Stimulated activated CD8-positive, alpha-beta memory T cell treated with anti-CD3 and anti-CD28 coated beads, Interleukin-12 subunit alpha, Interleukin-12 subunit beta, amount 100 ng/mL, for 24 hours (primary cell): Measurements from ENCODE around the gene ADAMTS7.
A peak's percentile ranks its signal among the peaks of the same experiment; 100 is the strongest.
"Not testable (repeated sequence)": the region's sequence is repeated elsewhere in the genome, so short reads cannot be mapped to it uniquely, and the experiment has no call there.

Experiments
- DNase-seq: peaks from one replicate; pipeline ENCODE4 v3.0.0-alpha.2; 2020; ENCODE audit errors: extremely low read depth

The ADAMTS7 gene

GRCh38 chr15:78764340-78765153 is 46.7 kb downstream of the ADAMTS7 start:
- DNase-seq = not testable (repeated sequence)

DNA sequence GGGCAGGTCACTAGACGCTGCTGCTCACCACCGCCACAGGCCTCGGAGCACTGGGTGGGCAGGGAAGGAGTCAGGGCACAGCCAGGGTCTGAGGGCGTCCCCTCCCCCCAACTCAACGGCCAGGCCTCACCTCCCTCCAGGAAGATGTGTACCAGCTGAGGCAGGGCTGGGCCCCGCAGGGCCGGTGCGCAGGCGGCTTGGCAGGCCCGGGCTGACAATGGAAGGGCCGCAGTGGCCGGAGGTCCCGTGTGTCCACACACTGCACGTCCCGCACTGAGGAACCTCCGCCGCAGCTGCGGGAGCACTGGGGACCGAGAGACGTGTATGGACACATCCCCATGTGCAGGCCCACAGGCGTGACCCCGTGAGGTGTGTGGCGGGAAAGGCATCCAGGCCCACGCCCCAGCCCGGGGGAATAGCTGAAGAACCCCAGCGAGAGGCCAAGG is 47.4 kb downstream of the ADAMTS7 start:
- DNase-seq = no peak

DNA sequence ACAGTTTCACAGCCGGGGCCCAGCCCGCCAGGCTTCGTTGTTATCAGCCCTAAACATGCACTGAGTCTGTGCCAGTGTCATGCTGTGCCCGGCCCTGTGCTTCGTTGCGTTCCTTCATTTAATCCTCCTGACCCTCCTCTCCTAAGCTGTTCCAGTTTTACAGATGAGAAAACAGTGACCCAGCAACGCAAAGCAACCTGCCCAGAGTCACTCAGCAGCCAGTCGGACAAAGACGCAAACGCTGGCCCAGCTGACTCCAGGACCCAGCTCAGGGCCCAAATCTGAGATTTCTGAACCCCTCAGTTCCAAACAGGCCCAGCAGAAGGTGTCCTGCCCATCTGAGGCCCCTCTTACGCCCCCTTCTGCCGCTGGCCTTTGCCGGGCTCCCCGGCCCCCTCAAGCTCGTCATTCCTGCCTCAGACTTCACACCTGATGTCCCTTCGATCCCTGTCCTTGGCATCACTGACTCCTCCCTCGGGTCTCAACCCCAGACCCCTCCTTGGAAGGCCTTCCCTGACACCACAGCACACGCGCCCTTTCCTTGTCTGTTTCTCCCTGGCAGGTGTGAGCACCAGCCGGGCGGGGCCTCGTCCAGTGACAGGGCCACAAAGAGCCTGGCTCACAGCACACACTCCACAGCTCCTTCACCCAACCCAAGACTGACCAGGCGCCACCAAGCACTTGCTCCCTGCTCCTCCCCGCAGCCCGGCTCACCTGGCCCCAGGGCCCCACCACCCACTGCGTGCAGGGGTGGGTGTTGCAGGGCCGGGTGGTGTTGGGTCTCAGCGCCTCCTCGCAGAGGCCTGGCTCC is 48.1 kb downstream of the ADAMTS7 start:
- DNase-seq = no peak

DNA sequence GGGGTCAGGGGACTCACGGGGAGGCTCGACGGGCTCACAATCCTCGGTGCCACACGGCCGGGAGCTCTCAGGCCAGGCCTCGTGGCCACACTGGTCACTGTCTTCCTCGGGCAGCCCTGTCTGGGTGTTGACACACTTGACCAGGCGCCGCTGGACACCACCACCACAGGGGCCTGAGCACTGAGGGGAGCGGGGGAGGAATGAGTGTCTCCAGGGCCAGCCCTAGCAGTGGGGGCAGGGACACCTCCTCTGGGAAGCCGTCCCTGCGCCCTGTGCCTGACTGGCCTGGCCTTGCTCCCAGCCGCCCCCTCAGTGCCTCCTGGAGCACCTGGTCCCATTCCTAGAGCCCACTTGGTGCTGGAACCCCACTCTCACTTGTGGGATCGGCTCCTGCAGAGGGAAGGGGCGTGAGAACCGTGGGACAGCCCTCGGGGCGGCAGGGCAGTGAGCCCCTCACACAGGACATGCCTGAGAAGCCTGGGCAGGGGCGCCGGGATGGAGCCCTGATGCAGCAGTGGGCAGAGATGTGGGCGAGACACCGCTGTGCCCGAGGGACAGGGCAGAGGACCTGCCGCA is 48.8 kb downstream of the ADAMTS7 start:
- not testable (repeated sequence) for DNase-seq

GRCh38 chr15:78761891-78762385 is 49.3 kb downstream of the ADAMTS7 start:
- no peak for DNase-seq

DNA sequence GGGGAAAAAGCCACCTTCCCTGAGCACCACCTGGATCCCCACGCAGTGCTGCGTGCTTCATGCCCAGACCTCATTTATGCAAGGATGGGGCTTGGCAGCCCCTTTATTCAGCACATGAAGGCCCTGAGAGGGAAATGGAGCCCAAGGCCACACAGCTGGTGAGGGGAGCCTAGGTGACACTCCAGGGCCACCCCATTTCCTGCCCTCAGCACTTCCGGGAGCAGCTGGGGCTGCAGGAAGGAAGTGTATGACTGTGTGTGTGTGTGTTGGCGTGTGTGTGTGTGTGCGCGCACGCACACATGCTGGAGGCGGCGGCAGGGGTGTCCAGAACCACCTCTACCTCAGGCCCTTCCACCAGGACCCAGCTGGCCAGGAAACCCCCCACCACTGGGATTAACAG is 49.8 kb downstream of the ADAMTS7 start:
- DNase-seq = peak; percentile 45

- no peak for DNase-seq
Measured at GRCh38 chr15:78761020-78761419, 50.2 kb downstream of the ADAMTS7 start.

GRCh38 chr15:78760091-78760882 is 51.0 kb downstream of the ADAMTS7 start:
- not testable (repeated sequence) for DNase-seq

DNA sequence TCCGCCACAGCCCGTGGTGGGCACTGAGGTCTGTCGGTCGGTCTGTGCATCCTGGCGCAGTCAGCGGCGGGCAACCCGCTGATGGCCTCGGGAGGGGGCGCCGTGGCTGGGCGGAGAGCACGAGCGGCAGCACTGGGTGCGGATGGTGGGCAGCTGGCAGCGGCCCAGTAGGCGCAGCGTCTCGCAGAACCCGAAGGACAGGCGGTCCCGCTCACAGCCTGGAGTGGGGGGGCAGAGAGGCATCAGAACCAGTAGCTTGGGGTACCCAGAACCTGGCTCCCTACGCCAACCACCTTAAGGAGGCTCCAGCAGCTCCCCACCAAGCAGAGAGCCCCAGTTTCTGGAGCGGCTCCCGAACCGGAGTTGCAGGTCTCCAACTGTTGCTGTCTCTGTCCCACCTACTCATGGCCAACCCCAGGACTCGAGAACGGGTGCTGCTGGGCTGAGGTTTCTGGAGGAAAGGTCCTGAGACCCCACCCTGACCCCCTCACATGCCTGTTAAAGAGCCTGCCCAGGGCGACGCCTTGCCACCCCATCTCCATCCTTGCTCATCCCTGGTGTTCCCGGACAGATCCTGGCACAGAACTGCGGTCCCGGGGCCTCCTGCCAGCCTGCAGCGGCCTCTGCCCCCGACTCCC is 51.8 kb downstream of the ADAMTS7 start:
- DNase-seq = not testable (repeated sequence)

- DNase-seq = not testable (repeated sequence)
Measured at GRCh38 chr15:78758486-78759200, 52.6 kb downstream of the ADAMTS7 start.

DNA sequence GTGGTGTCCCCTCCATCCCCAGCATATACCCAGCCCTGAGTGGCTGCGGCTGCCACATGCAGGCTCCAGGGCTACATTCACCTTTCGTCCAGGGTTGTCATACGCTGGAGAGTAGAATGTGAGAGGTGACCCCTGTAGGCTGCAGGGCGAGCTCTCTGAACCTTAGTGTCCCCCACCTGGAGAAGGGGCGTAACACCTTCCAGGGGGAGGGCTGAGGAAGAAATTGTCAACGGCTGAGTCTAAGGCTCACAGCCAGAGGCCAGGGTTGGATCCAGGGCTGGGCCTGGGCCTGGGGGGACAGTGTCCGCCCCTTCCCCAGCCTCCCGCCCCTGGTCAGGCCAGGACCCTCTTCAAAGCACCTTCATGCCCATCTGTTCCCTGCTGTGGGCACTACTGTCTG is 53.2 kb downstream of the ADAMTS7 start:
- not testable (repeated sequence) for DNase-seq

- no peak for DNase-seq
Measured at GRCh38 chr15:78757636-78757905, 53.7 kb downstream of the ADAMTS7 start.

GRCh38 chr15:78756781-78757635 is 54.3 kb downstream of the ADAMTS7 start:
- not testable (repeated sequence) for DNase-seq

DNA sequence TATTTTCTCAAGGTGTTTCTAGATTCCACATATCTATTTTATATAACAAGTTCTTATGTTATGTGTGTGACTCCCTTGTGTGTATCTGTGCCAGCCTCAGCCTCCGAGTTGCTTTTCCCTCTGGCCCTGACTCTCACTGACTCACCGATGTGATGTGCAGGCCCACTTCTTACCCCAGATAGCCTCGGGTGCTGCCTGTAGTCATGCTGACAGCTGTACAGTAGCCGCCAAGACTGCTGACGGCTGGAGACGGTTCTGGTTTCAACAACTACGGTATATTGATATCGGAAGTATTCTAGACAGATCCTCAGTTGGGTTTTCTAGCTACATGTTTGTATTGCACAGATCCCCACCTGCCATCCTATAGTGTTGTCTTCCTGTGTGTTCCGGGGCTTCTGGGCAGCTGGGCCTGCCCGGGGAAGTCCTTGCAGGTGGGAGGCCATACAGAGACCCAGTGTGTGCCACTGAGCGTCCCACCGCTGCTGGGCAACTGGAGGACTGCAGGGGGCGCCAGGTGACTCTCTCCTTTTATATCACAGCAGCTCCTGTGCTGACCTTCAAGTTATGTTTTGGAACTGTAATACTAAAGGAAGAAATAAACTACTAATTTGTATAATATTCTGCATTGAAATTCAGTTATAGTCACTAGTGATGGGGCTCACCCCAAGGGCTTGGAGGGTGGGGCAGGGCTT is 55.2 kb downstream of the ADAMTS7 start:
- DNase-seq = not testable (repeated sequence)

GRCh38 chr15:78754637-78755280 is 56.5 kb downstream of the ADAMTS7 start:
- not testable (repeated sequence) for DNase-seq

GRCh38 chr15:78753751-78754535 is 57.3 kb downstream of the ADAMTS7 start:
- not testable (repeated sequence) for DNase-seq

DNA sequence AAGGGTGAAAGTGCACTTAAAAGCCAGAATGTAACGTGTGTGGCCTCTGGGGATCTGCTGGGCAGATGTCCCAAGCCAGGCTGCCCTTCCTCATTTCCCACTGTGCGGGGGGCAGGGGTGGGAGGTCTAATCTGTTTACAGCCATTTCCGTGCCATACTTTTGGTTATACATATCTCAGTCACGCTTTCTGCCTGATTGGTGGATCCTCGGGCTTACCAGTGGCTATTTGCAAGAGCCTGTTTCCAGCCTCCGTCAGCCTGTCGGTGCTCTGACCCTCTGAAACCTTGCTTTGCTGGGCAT is 58.0 kb downstream of the ADAMTS7 start:
- not testable (repeated sequence) for DNase-seq
